CD4-positive, alpha-beta T cell treated with Interleukin-15 for 4 hours (primary cell): ENCODE results near the gene IFI27L1.

Experiments used
- DNase-seq: peaks from one replicate; pipeline ENCODE4 v3.0.0-alpha.2; 2020; ENCODE audit warnings: low spot score

Gene IFI27L1

DNA sequence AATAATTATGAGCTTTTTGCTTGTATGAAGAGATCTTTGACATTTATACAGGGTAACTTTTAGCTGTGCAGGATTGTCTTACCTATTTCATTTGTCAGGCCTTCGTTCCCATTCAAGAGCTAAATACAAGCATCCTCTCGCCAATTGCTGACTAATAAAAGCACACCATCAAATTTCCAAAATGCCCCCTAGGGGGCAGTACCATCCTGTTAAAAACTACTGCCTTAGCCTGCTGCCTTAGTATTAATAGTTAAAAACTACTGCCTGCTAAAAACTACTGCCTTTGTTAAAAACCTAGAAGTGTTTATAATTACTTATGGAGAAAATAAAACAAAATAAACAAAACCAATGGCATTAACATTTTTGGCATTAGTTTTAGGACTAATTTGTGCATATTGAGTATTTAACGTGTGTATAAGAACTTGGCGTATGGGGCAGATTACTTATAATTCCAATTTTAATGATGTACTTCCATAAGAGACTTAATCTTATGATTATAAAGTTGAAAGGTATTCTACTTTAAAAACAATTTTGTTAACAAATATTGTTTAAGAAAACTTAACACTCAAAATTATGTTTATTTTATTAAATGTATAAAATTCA lies 51.3 kb downstream of the IFI27L1 start:
- peak; percentile 80 for DNase-seq

DNA sequence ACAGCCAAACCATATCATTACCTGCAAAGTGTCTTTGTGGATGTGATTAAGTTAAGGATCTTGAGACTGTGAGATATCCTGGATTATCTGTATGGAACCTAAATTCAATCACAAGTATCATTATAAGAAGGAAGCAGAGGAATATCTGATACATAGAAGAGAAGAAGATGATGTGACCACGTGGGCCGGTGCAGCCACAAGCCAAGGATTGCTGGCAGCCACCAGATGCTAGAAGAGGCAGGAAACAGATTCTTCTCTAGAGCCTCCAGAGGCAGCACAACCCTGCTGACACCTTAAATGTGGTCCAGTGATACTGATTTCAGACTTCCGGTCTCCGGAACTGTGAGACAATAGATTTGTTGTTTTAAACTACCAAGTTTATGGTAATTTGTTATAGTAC lies 54.4 kb downstream of the IFI27L1 start:
- DNase-seq = no peak

DNA sequence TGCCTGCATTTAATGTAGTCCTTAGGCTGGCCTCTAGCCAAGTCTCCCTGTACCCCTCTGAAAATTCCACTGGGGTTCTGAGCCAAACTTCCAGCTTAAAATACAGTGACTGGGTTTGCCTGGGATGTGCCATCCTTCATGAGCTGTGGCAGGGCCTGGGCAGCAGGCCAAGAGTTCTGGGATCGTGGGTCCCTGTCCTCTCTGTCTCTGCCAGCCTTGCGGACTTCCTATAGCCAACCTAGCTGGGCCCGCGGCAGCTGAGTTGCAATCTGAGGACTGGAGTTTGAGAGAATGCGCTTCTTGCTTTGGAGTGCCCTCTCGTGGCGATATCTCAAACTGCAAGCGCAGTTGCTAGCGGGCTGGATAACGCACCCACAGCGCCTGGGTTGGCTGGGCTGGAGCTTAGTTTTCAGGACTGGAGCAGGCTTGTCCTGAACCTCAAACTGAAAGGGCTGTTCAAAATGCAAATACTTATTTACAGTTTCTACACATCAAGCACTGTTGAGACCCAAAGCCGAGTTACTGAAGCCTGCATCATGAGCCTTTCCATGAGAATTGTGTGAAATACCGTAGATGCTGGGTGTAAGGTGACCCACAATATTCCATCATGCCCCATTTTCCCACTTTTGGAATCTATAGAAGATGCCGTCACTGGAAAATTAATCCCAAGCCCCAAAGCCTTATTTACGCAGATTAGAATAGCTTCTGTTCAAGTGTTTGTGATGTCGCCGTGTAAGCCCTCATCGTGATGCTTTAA lies 55.6 kb downstream of the IFI27L1 start:
- DNase-seq = peak; percentile 85

DNA sequence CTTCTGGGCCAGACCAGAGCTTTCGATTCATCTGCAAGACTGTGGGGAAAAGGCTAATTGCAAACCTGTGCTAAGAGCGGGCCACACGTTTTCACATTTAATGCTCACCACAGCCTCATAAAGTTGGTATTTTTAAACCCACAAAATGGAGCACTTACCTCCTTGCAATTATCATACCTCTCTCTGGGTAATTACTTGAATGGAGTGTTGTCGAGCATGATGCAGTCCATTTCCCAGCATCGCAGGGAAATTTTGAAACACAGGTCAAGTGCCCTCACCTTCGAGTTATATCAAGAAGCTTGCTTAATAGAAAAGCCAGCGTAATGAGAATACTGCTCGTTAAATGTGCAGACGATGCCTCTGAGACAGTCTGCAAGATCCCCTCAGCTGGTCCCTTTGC lies 57.1 kb downstream of the IFI27L1 start:
- DNase-seq = no peak

DNA sequence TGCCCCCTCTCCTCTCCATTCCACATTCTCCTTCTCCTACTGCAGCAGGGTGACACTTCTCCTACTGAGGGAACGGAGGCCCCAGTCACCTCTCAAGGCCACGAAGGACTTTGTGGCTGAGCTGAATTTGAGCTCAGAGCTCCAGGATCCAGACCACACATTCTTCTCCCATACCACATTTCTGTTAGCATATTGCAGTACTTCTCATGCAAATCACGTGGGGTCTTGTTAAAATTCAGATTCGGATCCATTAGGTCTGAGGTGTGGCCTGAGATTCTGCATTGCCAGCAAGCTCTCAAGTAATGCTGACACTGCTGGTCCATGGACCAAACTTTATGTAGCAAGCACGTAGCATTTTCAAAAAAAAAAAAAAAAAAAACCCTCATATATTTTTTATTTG lies 57.9 kb downstream of the IFI27L1 start:
- DNase-seq = no peak

DNA sequence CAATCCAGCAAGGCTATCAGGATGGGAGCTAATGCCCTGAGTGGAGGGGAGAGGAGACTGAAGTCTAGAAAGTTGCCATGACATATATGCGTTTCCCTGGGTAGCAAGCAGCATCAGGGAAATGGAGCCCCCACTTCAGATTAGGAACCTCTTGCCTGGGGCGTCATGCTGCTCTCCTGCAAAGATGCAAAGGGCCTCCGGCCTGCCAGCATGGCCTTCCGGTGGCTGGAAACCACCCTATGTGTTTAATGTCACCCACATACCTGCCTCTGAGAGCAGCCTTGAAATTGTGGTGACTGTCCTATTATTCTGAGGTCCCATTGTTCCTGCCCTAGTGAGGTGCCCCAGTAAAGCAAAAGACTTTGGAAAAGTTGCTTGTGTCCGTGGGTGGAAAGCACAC lies 58.3 kb downstream of the IFI27L1 start:
- no peak for DNase-seq

DNA sequence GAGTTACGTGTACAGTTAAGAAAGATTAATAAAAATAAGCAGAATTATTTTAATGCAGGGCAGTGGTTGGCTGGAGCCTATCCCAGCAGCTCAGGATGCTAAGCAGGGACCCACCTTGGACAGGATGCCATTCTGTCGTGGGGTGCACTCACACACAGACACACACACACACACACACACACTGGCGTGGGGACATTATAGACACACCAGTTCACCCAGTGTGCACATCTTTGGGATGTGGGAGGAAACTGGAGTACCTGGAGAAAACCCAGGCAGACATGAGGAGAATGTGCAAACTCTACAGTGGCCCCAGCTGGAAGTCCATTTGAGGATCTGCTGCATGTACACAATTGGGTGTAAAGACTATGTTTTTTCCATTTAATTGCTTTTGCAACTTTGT lies 61.1 kb downstream of the IFI27L1 start:
- no peak for DNase-seq

DNA sequence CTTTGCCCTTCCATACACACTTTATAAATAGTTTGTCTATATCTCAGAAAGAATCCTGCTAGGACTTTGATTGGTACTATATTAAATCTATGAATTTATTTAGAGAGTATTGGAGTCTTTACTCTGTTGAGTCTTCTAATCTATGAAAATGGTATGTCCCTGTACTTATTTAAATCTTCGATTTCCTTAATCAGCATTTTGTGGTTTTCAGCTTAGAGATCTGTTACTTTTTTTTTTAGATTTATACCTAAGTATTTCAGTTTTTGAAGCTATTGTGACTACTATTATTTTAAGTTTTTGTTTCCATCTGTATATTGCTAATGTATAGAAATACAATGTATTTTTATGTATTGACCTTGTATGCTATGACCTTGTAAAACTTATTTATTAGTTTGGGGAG lies 61.7 kb downstream of the IFI27L1 start:
- no peak for DNase-seq

DNA sequence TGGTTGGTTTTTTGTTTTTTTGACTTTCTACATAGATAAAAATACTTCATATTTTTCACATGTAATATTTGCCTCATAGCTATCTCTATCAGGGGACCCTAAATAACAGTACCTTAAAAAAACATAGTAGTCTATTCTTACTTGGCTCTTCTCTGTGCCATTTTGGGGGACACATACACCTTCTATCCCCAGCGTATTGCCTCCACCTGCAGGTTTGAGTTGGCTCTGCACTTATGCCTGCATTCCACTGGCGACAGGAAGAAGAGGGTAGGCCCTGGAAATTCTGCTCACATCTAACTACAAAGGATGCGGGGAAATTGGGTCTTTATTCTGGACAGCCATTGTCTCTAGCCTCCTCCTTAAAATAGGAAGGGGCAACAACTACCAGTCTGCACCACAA lies 62.1 kb downstream of the IFI27L1 start:
- no peak for DNase-seq

DNA sequence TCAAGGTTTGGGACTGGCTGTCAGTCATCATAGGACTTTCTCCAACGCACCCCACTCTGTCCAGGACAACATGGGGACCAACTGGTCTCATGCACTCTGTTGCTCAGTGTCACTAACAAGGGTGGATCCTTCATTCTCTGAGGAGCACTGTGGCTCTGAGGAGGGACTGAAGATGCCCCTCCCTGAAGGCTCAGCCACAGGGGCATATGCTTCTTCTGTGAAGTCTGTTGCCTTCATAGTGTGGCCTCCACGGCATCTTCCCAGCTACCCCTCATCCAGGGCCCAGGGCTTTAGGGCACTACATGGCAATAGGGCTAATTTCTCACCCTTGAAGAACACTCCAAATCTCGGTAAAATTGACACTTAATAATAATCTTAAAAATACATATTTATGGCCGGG lies 62.6 kb downstream of the IFI27L1 start:
- DNase-seq = no peak

DNA sequence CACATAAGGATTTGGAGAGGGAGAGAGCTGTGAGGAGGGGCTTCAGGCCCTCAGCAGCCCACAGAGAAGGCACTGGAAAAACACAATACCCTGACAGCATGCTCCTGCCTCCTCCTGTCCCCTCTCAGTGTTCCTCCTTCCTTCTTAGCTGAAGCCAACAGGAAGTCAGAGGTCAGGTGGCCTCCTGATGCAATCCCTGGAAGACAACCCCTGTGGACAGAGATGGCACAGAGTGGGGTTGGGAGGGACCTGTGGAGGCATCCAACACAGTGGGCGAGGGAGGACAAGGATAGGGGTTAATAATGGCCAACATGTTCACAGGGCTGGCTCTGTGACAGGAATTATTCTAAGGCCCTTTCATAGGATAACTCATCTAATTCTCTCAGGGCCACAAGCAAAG lies 63.7 kb downstream of the IFI27L1 start:
- no peak for DNase-seq

DNA sequence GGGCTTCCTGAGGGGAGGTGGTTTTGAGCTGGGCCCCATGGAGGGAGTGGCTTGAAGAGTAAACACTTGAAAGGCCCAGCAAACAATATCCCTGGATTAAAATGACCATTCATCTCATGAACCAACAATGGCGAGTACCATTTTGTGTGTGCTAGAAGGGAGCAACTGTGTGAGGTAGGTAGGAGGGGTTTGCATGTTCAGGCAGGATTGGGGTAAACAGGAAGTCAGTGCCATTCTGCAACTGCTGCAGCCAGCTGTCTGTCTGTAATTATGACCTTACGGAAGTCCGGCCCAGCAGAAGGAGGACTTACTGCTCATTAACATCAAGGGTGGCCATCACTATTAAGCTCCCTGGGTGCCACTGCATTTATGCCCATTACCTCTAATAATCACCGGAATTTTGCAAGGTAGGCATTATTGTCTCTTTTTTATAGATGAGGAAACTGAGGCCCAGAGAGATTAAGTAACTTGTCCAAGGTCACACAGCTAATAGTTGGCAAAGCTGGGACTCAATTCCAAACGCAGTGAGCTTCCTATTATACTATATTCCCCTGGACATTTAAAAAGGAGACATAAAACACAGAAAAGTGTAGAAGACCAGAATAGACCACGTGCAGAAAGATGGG lies 64.9 kb downstream of the IFI27L1 start:
- no peak for DNase-seq
